HepG2 (cell line): ENCODE results near the gene MT1M. TPM values are rescaled to one million over a fixed set of nuclear protein-coding genes. Genes with fewer than 3 reads are reported as not detected.

ENCODE experiments used
- ATF3 ChIP-seq: sonication (generic); formaldehyde crosslinking; IDR thresholded peaks from 2 replicates; pipeline ENCODE4 v1.4.0; 2020; ENCODE audit warnings: missing genetic modification reagents
- DMAP1 ChIP-seq: IDR thresholded peaks from 2 replicates; pipeline ENCODE4 v1.6.1; 2016
- HIVEP1 ChIP-seq: sonication (generic); formaldehyde crosslinking; IDR thresholded peaks from 2 replicates; pipeline ENCODE4 v1.4.0; 2020; ENCODE audit warnings: mild to moderate bottlenecking, missing genetic modification reagents
- HNF4G ChIP-seq, 2 experiments: sonication (generic) in 1 of 2; formaldehyde crosslinking in 1 of 2; IDR thresholded peaks; 2 replicates each; pipeline versions ENCODE4 v1.4.0 to v1.6.1; 2011 to 2020; ENCODE audit warnings: borderline replicate concordance in 2 of 2, low read depth in 2 of 2, mild to moderate bottlenecking in 2 of 2, low read length in 1 of 2, missing genetic modification reagents in 1 of 2, moderate library complexity in 1 of 2
- JUNB ChIP-seq: sonication (generic); formaldehyde crosslinking; IDR thresholded peaks from 2 replicates; pipeline ENCODE4 v1.8.0; 2022; ENCODE audit warnings: missing genetic modification reagents, mild to moderate bottlenecking, borderline replicate concordance
- KLF13 ChIP-seq: sonication (generic); formaldehyde crosslinking; IDR thresholded peaks from 2 replicates; pipeline ENCODE4 v1.4.0; 2020; ENCODE audit warnings: mild to moderate bottlenecking, missing genetic modification reagents
- MEIS2 ChIP-seq: sonication (generic); formaldehyde crosslinking; IDR thresholded peaks from 2 replicates; pipeline ENCODE4 v1.9.0; 2021; ENCODE audit warnings: mild to moderate bottlenecking, missing genetic modification reagents
- MIER2 ChIP-seq: IDR thresholded peaks from 2 replicates; pipeline ENCODE4 v1.6.1; 2016; ENCODE audit warnings: missing biosample characterization, missing genetic modification reagents
- MTERF4 ChIP-seq: sonication (generic); formaldehyde crosslinking; IDR thresholded peaks from 2 replicates; pipeline ENCODE4 v1.8.0; 2023; ENCODE audit warnings: mild to moderate bottlenecking, missing genetic modification reagents
- MXD1 ChIP-seq: sonication (generic); formaldehyde crosslinking; IDR thresholded peaks from 2 replicates; pipeline ENCODE4 v1.4.0; 2020; ENCODE audit warnings: mild to moderate bottlenecking, missing genetic modification reagents
- MXD3 ChIP-seq: IDR thresholded peaks from 2 replicates; pipeline ENCODE4 v1.6.1; 2016; ENCODE audit warnings: mild to moderate bottlenecking, missing biosample characterization, missing genetic modification reagents
- NCOA5 ChIP-seq: sonication (generic); formaldehyde crosslinking; IDR thresholded peaks from 2 replicates; pipeline ENCODE4 v1.4.0; 2020; ENCODE audit warnings: missing genetic modification reagents
- NR3C1 ChIP-seq: sonication (generic); formaldehyde crosslinking; IDR thresholded peaks from 2 replicates; pipeline ENCODE4 v1.4.0; 2020; ENCODE audit warnings: missing genetic modification reagents
- PRMT3 ChIP-seq: sonication (generic); formaldehyde crosslinking; IDR thresholded peaks from 2 replicates; pipeline ENCODE4 v1.8.1; 2022; ENCODE audit warnings: low read depth, mild to moderate bottlenecking, moderate library complexity, missing genetic modification reagents, borderline replicate concordance
- PTBP1 ChIP-seq: fragments of 200-400 bp; formaldehyde crosslinking; IDR thresholded peaks from 2 replicates; pipeline ENCODE4 v1.6.1; 2018; ENCODE audit warnings: low read length, low read depth; ENCODE audit not compliant: poor library complexity, severe bottlenecking
- RFX5 ChIP-seq: IDR thresholded peaks from 2 replicates; pipeline ENCODE4 v1.6.1; 2011; ENCODE audit warnings: low read depth, low read length, improper control_type of control experiment
- SETDB1 ChIP-seq: sonication (generic); formaldehyde crosslinking; IDR thresholded peaks from 2 replicates; pipeline ENCODE4 v1.5.1; 2020; ENCODE audit warnings: missing genetic modification reagents, mild to moderate bottlenecking, borderline replicate concordance
- ZGPAT ChIP-seq: IDR thresholded peaks from 2 replicates; pipeline ENCODE4 v1.6.1; 2016; ENCODE audit warnings: mild to moderate bottlenecking
- ZNF225 ChIP-seq: sonication (generic); formaldehyde crosslinking; IDR thresholded peaks from 2 replicates; pipeline ENCODE4 v1.4.0; 2020; ENCODE audit warnings: mild to moderate bottlenecking, missing genetic modification reagents
- ZNF251 ChIP-seq: sonication (generic); formaldehyde crosslinking; IDR thresholded peaks from 2 replicates; pipeline ENCODE4 v1.9.0; 2021; ENCODE audit warnings: mild to moderate bottlenecking, missing genetic modification reagents
- ZNF275 ChIP-seq: sonication (generic); formaldehyde crosslinking; IDR thresholded peaks from 2 replicates; pipeline ENCODE4 v1.8.0; 2022; ENCODE audit warnings: missing genetic modification reagents, mild to moderate bottlenecking, inconsistent platforms, borderline replicate concordance
- ZNF652 ChIP-seq: IDR thresholded peaks from 2 replicates; pipeline ENCODE4 v1.6.1; 2016; ENCODE audit warnings: low read depth, borderline replicate concordance
- ZNF740 ChIP-seq: sonication (generic); formaldehyde crosslinking; IDR thresholded peaks from 2 replicates; pipeline ENCODE4 v1.4.0; 2020; ENCODE audit warnings: missing genetic modification reagents
- ZNF883 ChIP-seq: sonication (generic); formaldehyde crosslinking; IDR thresholded peaks from 2 replicates; pipeline ENCODE4 v1.5.1; 2020; ENCODE audit warnings: mild to moderate bottlenecking, missing genetic modification reagents; ENCODE audit errors: not compliant biosample characterization
- polyA plus RNA-seq, 8 experiments: library from polyadenylated mRNA; depleted of rRNA in 3 of 8; stranded (reverse) in 7 of 8; unstranded in 1 of 8; fragments of >200 nt; fragmentation: Illumina TruSeq in 4 of 8; extraction: Trizol in 4 of 8; gene quantifications; 2 replicates each; pipeline versions ENCODE4 v1.2.1 to v1.2.3, GENCODE V29; 2011 to 2016; ENCODE audit warnings: low read depth in 4 of 8, missing spikeins in 1 of 8, mixed read lengths in 1 of 8; ENCODE audit not compliant: insufficient read depth in 1 of 8
- total RNA-seq, 5 experiments: library from RNA; depleted of rRNA; stranded (reverse); fragments of >200 nt; fragmentation: Illumina TruSeq; extraction: Trizol; gene quantifications; 2 replicates each; pipeline ENCODE4 v1.2.3, GENCODE V29; 2016; ENCODE audit warnings: low read depth in 1 of 5

MT1M gene
- total and polyA plus RNA-seq, 2 of the 13 experiments (the other 11 are each of a cell fraction or from before 2014, with no cell fraction given), result 4.6 TPM; not detected in 1

- TF ChIP-seq ZGPAT (CRISPR knock-in tag), result peak; percentile 97
- peak; percentile 64 for TF ChIP-seq DMAP1 (CRISPR knock-in tag)
- peak; percentile 27 for TF ChIP-seq PTBP1
- TF ChIP-seq ZNF740, result peak; percentile 79
- TF ChIP-seq RFX5, result peak; percentile 91
- TF ChIP-seq ATF3 (CRISPR knock-in tag), result peak; percentile 93
- TF ChIP-seq NCOA5, result 0 out of 2 replicates have a peak, but pooled peaks have one; percentile 63
- TF ChIP-seq PRMT3 (CRISPR knock-in tag), result no peak
- TF ChIP-seq NR3C1 (CRISPR knock-in tag), result 0 out of 2 replicates have a peak, but pooled peaks have one; percentile 69
- no peak for TF ChIP-seq MIER2
- peak; percentile 62; the same call in 1 of the 2 replicates for TF ChIP-seq JUNB (CRISPR knock-in tag)
- TF ChIP-seq MXD1 (CRISPR knock-in tag), result peak; percentile 87
- peak; percentile 56 for TF ChIP-seq ZNF883 (CRISPR knock-in tag)
- no peak for TF ChIP-seq SETDB1 (CRISPR knock-in tag)
- TF ChIP-seq KLF13 (CRISPR knock-in tag), result peak; percentile 52; the same call in 1 of the 2 replicates
- peak; percentile 78; the same call in 1 of the 2 replicates for TF ChIP-seq MXD3
- TF ChIP-seq MTERF4 (CRISPR knock-in tag), result peak; percentile 94
- TF ChIP-seq ZNF275 (CRISPR knock-in tag), result peak; percentile 75; the same call in 1 of the 2 replicates
- peak; percentile 78 for TF ChIP-seq ZNF225 (CRISPR knock-in tag)
- no peak for TF ChIP-seq ZNF652 (CRISPR knock-in tag)
- peak; percentile 60; the same call in 1 of the 2 replicates for TF ChIP-seq HIVEP1
- TF ChIP-seq HNF4G (IDR thresholded peaks at IDR 0.05; ENCODE audit: borderline replicate concordance, low read depth, low read length), result peak; percentile 1; the same call in 1 of the 2 replicates
- peak; percentile 53; the same call in 1 of the 2 replicates for TF ChIP-seq HNF4G (CRISPR knock-in tag; IDR thresholded peaks at IDR 0.05; ENCODE audit: borderline replicate concordance, low read depth)
- peak; percentile 87 for TF ChIP-seq MEIS2 (CRISPR knock-in tag)
- TF ChIP-seq ZNF251 (CRISPR knock-in tag), result no peak
Measured at GRCh38 chr16:56608043-56608875, 24.2 kb upstream of the MT1M start, which contains the start of gene MT2A (continued).
